ENCODE results near the gene GMPR.
A peak's percentile ranks its signal among the peaks of the same experiment; 100 is the strongest.

GMPR gene

GRCh38 chr6:16306334-16306733, 67.9 kb downstream of the GMPR start:
- DNase-seq, result no peak

- DNase-seq, result no peak
These were observed 73.4 kb downstream of the GMPR start for GRCh38 chr6:16311763-16312162.

GRCh38 chr6:16313732-16314131, 75.3 kb downstream of the GMPR start:
- no peak for DNase-seq

- no peak for DNase-seq
These were observed 75.9 kb downstream of the GMPR start for GRCh38 chr6:16314296-16314695.

GRCh38 chr6:16316741-16317251, 78.4 kb downstream of the GMPR start:
- no peak for DNase-seq

- no peak for DNase-seq
These were observed 80.2 kb downstream of the GMPR start for GRCh38 chr6:16318538-16318937.

GRCh38 chr6:16318953-16319720, 80.8 kb downstream of the GMPR start:
- DNase-seq, result no peak

GRCh38 chr6:16319813-16320532, 81.6 kb downstream of the GMPR start:
- no peak for DNase-seq

- no peak for DNase-seq
These were observed 82.3 kb downstream of the GMPR start for GRCh38 chr6:16320533-16321340.

GRCh38 chr6:16321341-16321710, 82.9 kb downstream of the GMPR start:
- DNase-seq, result no peak

GRCh38 chr6:16321826-16322225, 83.4 kb downstream of the GMPR start:
- DNase-seq, result no peak

GRCh38 chr6:16322666-16323312, 84.4 kb downstream of the GMPR start:
- DNase-seq, result peak; percentile 54

GRCh38 chr6:16324184-16324583, 85.8 kb downstream of the GMPR start:
- DNase-seq, result no peak

- DNase-seq, result no peak
These were observed 86.3 kb downstream of the GMPR start for GRCh38 chr6:16324606-16325225.

GRCh38 chr6:16326531-16326930, 88.1 kb downstream of the GMPR start:
- no peak for DNase-seq

GRCh38 chr6:16326971-16327776, 88.8 kb downstream of the GMPR start:
- no peak for DNase-seq

- no peak for DNase-seq
These were observed 89.5 kb downstream of the GMPR start for GRCh38 chr6:16327777-16328325.

GRCh38 chr6:16329233-16329632, 90.8 kb downstream of the GMPR start:
- DNase-seq, result no peak

- peak; percentile 20 for DNase-seq
These were observed 93.2 kb downstream of the GMPR start for GRCh38 chr6:16331384-16332174.

GRCh38 chr6:16332175-16332542, 93.8 kb downstream of the GMPR start:
- peak; percentile 19 for DNase-seq

Measured in NCI-H2107 (cell line).